Placental epithelial cell (primary cell): ENCODE data around the gene FADS2. TPM values are rescaled to one million over a fixed set of nuclear protein-coding genes. Genes with fewer than 3 reads are reported as not detected.

ENCODE experiments used
- small RNA-seq: library from RNA; depleted of rRNA; stranded (forward); fragments of <200 nt; gene quantifications from one replicate; pipeline ENCODE3, GENCODE V24; 2012
- total RNA-seq: library from RNA; depleted of rRNA; stranded (reverse); fragments of >200 nt; gene quantifications from 2 replicates; pipeline ENCODE4 v1.2.3, GENCODE V29; 2012

Gene FADS2
- 10.6 and 41.1 TPM in 2 replicates for total RNA-seq

GRCh38 chr11:61827571-61828378 lies at the start of gene FADS2:
TSS of gene FADS2 (plus strand) at chr11:61828300. CDS start at chr11:61828391, 91 bp downstream.

GRCh38 chr11:61792310-61793082 lies 35.6 kb upstream of the FADS2 start, which contains the start of the genes FEN1 and TMEM258:
TSS of gene FEN1 (plus strand) at chr11:61792911. CDS start at chr11:61795362, 2,451 bp downstream.
TSS of gene TMEM258 (minus strand) at chr11:61792599. CDS start at chr11:61792558, 41 bp downstream.

DNA sequence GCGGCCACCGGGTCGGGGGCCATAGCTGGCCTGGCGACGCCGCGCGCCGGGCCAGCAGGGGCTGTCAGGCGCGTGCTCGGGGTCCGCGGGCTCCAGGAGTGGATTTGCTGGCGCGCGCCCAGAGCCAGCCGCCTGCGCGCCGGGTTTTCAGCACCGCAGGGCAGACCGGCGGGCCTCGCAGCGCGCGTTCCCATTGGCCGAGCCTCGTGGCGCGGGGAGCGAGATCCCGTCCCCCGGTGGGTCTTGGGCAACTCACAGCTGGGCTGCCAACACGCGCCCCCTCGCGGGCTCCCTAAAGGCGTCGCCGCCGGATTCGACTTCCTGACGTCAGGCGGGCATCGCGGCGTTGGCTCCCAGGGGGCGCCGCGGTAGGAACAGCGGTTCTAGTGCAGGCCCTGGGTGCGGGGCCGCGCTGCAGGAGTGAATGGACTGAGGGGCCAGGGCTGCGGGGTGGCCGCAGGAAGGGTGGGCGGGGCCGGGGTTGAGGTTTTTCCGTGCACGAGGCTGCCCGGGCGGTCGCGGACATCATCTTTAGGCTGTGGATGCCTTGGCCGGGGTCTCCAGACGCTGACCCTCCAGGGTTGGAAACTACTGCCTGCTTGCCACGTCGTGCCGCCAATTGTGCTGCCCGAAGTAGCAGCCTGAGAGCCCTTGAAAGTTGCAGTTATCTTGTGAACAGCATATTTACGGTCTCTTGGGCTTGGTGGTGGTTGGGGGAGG lies 11.2 kb upstream of the FADS2 start, which contains the start of gene FADS1:
TSS of gene FADS1 (minus strand) at position 268 of the 720 bp plus-strand sequence. CDS start at position 194, 74 bp downstream.

DNA sequence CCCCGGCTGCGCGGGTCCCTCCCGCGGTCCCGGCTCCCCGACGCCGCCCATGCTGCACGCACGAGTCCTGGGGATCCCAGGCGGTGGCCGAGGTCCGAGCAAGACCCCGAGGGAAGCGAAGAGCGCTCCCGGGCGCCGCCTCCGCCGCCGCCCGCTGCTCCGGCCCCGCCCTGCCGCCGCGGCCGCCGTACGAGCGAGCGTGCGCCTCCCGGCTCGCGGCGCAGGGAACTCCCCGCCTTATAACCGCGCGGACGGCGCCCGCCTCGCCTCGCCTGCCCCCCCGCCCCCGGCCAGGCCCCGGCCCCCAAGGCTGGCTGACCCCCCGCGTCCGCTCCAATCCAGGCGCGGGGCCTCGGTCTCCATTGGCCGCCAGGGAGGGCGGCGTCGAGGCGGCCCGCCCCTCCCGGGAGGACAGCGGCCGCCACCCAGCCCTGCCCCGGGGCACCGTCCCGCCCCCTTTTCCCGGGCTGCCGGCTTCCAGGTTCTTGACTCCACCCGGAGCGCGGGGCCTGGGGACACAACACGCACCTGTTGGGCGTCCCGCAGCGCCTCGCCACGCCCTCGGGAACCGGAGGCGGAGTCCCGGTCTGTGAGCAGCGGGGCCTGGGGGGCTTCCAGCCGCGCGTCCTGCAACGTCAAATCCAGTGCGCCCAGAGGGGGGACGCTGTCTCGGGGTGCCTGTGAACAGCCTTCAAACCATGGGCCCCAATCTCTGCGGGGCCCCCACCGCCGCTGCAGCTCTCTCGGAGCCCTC lies 63.4 kb downstream of the FADS2 start, which contains the start of gene FADS3:
TSS of gene FADS3 (minus strand) at position 215 of the 754 bp plus-strand sequence. CDS start at position 51, 164 bp downstream.

Small RNA genes within 50 kb of the gene (small RNA-seq; reads per million reads assigned to genes)
- gene MIR6746: not detected

Other genes starting within 250 kb of the FADS2 start
- gene SYT7, start 247.2 kb upstream of the FADS2 start, total RNA-seq: 0.22 and 0.39 TPM in 2 replicates
- 6.3 and 6.6 TPM in 2 replicates for gene DAGLA, start 147.9 kb upstream of the FADS2 start, total RNA-seq
- 0.22 and 1.2 TPM in 2 replicates for gene MYRF, start 75.7 kb upstream of the FADS2 start, total RNA-seq
- 55.5 and 105 TPM in 2 replicates for gene TMEM258, start 35.7 kb upstream of the FADS2 start, total RNA-seq
- gene FEN1, start 35.4 kb upstream of the FADS2 start, total RNA-seq: 13.0 and 14.6 TPM in 2 replicates
- 16.1 and 47.3 TPM in 2 replicates for gene FADS1, start 11.3 kb upstream of the FADS2 start, total RNA-seq
- gene FADS3, start 63.2 kb downstream of the FADS2 start, total RNA-seq: 4.0 and 5.1 TPM in 2 replicates
- gene RAB3IL1, start 89.3 kb downstream of the FADS2 start, total RNA-seq: 0.79 TPM in 1 of 2 replicates, not detected in the other
- under 0.01 and 0.11 TPM in 2 replicates for gene BEST1, start 122.1 kb downstream of the FADS2 start, total RNA-seq
- gene FTH1, start 139.3 kb downstream of the FADS2 start, total RNA-seq: 180 and 397 TPM in 2 replicates